K562 (cell line): ENCODE data around the gene NLGN3. TPM values are rescaled to one million over a fixed set of nuclear protein-coding genes. Genes with fewer than 3 reads are reported as not detected.

Experiments
- FOXM1 ChIP-seq, 2 experiments: fragments of 450-650 bp in 1 of 2; sonication (generic) in 1 of 2; formaldehyde crosslinking in 1 of 2; IDR thresholded peaks; 2 replicates each; pipeline versions ENCODE4 v1.6.1 to v1.9.0; 2017 to 2022; ENCODE audit warnings: low read depth in 2 of 2, mild to moderate bottlenecking in 2 of 2, missing genetic modification reagents in 1 of 2, moderate library complexity in 1 of 2
- GTF2F1 ChIP-seq: IDR thresholded peaks from 2 replicates; pipeline ENCODE4 v1.6.1; 2011; ENCODE audit warnings: low read depth, low read length, improper control_type of control experiment
- HDGF ChIP-seq: fragments of 450-650 bp; IDR thresholded peaks from 2 replicates; pipeline ENCODE4 v1.6.1; 2016
- ILK ChIP-seq: fragments of 450-650 bp; IDR thresholded peaks from 2 replicates; pipeline ENCODE4 v1.6.1; 2016; ENCODE audit warnings: missing genetic modification characterization, low read depth, mild to moderate bottlenecking, missing compliant biosample characterization, moderate library complexity, borderline replicate concordance
- MTA2 ChIP-seq: fragments of 450-650 bp; IDR thresholded peaks from 2 replicates; pipeline ENCODE4 v1.6.1; 2016; ENCODE audit warnings: low read depth
- NBN ChIP-seq: fragments of 450-650 bp; IDR thresholded peaks from 2 replicates; pipeline ENCODE4 v1.6.1; 2016; ENCODE audit warnings: low read depth, mild to moderate bottlenecking
- NCOA4 ChIP-seq: fragments of 450-650 bp; IDR thresholded peaks from 2 replicates; pipeline ENCODE4 v1.6.1; 2018; ENCODE audit warnings: mild to moderate bottlenecking; ENCODE audit not compliant: partially characterized antibody
- SREBF1 ChIP-seq: fragments of 150-350 bp; IDR thresholded peaks from 2 replicates; pipeline ENCODE4 v1.6.1; 2014; ENCODE audit warnings: antibody characterized with exemption, low read depth, low read length, borderline replicate concordance
- STAT6 ChIP-seq: sonication (generic); formaldehyde crosslinking; IDR thresholded peaks from 2 replicates; pipeline ENCODE4 v1.8.1; 2023; ENCODE audit warnings: mild to moderate bottlenecking, missing genetic modification reagents
- ZEB2 ChIP-seq: fragments of 450-650 bp; IDR thresholded peaks from 2 replicates; pipeline ENCODE4 v1.6.1; 2016
- ZNF140 ChIP-seq: fragments of 250-450 bp; sonication (Bioruptor Pico); IDR thresholded peaks from 2 replicates; pipeline ENCODE4 v1.8.0; 2021; ENCODE audit warnings: moderate library complexity, mild to moderate bottlenecking, inconsistent platforms
- ZNF24 ChIP-seq: fragments of 450-650 bp; IDR thresholded peaks from 2 replicates; pipeline ENCODE4 v1.6.1; 2016
- polyA plus RNA-seq, 8 experiments: library from polyadenylated mRNA; depleted of rRNA in 4 of 8; stranded (reverse) in 5 of 8; unstranded in 3 of 8; fragments of >200 nt; fragmentation: Nextera tagmentation in 2 of 8; fragmentation: Illumina TruSeq in 1 of 8; extraction: Ambion mirVana in 2 of 8; extraction: Trizol in 1 of 8; gene quantifications; 2 replicates each; pipeline versions ENCODE4 v1.2.1 to v1.2.3, GENCODE V29; 2011 to 2014; ENCODE audit warnings: inconsistent platforms in 1 of 8, missing spikeins in 1 of 8
- total RNA-seq, 7 experiments: library from RNA; depleted of rRNA in 6 of 7; stranded (reverse); fragments of >200 nt in 6 of 7; fragmentation: Illumina TruSeq in 2 of 7; extraction: Trizol in 2 of 7; gene quantifications; 2 replicates each; pipeline versions ENCODE4 v1.2.1 to v1.2.3, GENCODE V29; 2011 to 2021; ENCODE audit warnings: low replicate concordance in 1 of 7
- TF ChIP-seq, protein P1 (sequence below): fragments of 250-450 bp; sonication (Bioruptor Pico); IDR thresholded peaks from 2 replicates; pipeline ENCODE4 v1.4.0; 2020; ENCODE audit warnings: mild to moderate bottlenecking, moderate library complexity
- TF ChIP-seq, protein P2 (sequence below), 2 experiments: fragments of 450-650 bp in 1 of 2; sonication (generic) in 1 of 2; formaldehyde crosslinking; conservative IDR thresholded peaks; 2 replicates each; pipeline versions ENCODE4 v1.4.0 to v1.8.1; 2020 to 2022; ENCODE audit warnings: mild to moderate bottlenecking in 1 of 2, missing genetic modification reagents in 1 of 2
- TF ChIP-seq, protein P3 (sequence below): sonication (generic); formaldehyde crosslinking; IDR thresholded peaks from 2 replicates; pipeline ENCODE4 v1.8.0; 2022; ENCODE audit warnings: mild to moderate bottlenecking, missing genetic modification reagents
- TF ChIP-seq, protein P4 (sequence below): fragments of 450-650 bp; IDR thresholded peaks from one replicate; pipeline ENCODE4 v1.6.1; 2018; ENCODE audit warnings: mild to moderate bottlenecking, moderate library complexity; ENCODE audit not compliant: partially characterized antibody

NLGN3 gene
- total and polyA plus RNA-seq, 9 of the 15 experiments (the other 6 are each of a cell fraction or from before 2014, with no cell fraction given) = 0.03 to 0.86 (median 0.25) TPM

DNA sequence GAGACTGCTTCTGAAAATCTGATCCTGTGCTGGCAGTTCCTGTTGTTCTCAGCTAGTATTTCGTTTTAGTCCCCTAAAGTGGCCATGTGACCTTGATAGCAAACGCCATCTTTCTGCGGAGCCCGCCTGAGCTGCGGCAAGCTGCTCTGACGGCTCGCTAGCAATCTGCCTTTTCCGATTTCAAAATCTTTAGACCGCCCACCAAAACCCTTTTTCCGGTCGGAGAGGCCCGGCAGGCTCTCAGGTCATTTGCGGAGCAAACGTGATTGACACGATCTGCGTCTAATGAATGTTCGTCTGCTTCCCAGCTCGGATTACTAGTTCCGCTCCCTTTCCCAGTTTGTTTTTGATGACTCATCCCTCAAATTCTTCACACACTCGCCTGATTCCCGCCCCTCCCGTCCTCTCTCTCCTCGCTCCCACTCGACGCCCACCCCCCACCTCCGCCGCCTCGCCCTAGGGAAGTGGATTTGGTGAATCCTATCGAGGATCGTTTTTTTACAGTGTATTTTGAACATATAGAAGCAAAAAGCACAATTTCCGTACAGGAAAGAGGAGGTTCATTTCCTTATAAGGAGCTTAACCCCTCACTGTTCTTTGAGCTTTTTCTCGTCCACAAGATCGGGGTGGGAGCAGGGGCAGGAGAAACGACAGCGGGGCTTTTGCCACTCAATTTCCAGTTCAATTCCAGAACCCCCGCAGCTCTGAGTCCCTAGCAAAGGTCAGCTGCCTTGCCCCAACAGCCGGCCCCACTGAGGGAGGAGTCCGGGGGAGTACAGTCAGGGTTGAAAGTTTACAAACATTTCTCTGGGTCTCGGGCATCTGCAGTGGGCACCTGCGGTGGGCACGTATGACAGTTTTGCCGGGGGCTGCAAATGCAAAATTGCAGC lies 37.5 kb downstream of the NLGN3 start (continued):
- TF ChIP-seq ZNF140 (CRISPR knock-in tag) (no peak), NCOA4 (no peak), GTF2F1 (no peak), NBN (no peak), ILK (tag) (no peak), HDGF (no peak), ZNF24 (no peak), SREBF1 (no peak), MTA2 (no peak), ZEB2 (no peak), FOXM1 (IDR thresholded peaks at IDR 0.05; ENCODE audit: low read depth) (peak; percentile 72), FOXM1 (CRISPR knock-in tag; IDR thresholded peaks at IDR 0.05; ENCODE audit: low read depth) (no peak), STAT6 (no peak)
- TF ChIP-seq, protein P1, sequence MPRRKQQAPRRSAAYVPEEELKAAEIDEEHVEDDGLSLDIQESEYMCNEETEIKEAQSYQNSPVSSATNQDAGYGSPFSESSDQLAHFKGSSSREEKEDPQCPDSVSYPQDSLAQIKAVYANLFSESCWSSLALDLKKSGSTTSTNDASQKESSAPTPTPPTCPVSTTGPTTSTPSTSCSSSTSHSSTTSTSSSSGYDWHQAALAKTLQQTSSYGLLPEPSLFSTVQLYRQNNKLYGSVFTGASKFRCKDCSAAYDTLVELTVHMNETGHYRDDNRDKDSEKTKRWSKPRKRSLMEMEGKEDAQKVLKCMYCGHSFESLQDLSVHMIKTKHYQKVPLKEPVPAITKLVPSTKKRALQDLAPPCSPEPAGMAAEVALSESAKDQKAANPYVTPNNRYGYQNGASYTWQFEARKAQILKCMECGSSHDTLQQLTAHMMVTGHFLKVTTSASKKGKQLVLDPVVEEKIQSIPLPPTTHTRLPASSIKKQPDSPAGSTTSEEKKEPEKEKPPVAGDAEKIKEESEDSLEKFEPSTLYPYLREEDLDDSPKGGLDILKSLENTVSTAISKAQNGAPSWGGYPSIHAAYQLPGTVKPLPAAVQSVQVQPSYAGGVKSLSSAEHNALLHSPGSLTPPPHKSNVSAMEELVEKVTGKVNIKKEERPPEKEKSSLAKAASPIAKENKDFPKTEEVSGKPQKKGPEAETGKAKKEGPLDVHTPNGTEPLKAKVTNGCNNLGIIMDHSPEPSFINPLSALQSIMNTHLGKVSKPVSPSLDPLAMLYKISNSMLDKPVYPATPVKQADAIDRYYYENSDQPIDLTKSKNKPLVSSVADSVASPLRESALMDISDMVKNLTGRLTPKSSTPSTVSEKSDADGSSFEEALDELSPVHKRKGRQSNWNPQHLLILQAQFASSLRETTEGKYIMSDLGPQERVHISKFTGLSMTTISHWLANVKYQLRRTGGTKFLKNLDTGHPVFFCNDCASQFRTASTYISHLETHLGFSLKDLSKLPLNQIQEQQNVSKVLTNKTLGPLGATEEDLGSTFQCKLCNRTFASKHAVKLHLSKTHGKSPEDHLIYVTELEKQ (CRISPR knock-in tag) = no peak
- TF ChIP-seq, protein P2, sequence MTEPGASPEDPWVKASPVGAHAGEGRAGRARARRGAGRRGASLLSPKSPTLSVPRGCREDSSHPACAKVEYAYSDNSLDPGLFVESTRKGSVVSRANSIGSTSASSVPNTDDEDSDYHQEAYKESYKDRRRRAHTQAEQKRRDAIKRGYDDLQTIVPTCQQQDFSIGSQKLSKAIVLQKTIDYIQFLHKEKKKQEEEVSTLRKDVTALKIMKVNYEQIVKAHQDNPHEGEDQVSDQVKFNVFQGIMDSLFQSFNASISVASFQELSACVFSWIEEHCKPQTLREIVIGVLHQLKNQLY (CRISPR knock-in tag; conservative IDR thresholded peaks at IDR 0.05) = no peak
- TF ChIP-seq, protein P3, sequence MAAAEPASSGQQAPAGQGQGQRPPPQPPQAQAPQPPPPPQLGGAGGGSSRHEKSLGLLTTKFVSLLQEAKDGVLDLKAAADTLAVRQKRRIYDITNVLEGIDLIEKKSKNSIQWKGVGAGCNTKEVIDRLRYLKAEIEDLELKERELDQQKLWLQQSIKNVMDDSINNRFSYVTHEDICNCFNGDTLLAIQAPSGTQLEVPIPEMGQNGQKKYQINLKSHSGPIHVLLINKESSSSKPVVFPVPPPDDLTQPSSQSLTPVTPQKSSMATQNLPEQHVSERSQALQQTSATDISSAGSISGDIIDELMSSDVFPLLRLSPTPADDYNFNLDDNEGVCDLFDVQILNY (CRISPR knock-in tag) = no peak
- TF ChIP-seq, protein P4, sequence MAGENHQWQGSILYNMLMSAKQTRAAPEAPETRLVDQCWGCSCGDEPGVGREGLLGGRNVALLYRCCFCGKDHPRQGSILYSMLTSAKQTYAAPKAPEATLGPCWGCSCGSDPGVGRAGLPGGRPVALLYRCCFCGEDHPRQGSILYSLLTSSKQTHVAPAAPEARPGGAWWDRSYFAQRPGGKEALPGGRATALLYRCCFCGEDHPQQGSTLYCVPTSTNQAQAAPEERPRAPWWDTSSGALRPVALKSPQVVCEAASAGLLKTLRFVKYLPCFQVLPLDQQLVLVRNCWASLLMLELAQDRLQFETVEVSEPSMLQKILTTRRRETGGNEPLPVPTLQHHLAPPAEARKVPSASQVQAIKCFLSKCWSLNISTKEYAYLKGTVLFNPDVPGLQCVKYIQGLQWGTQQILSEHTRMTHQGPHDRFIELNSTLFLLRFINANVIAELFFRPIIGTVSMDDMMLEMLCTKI = no peak
